HepG2 (cell line): ENCODE results near the gene ONECUT3. TPM values are rescaled to one million over a fixed set of nuclear protein-coding genes. Genes with fewer than 3 reads are reported as not detected.

Experiments
- ATAC-seq: fragments of 200-7000 bp; cut with Tn5 transposase; 3 replicates; pipeline ENCODE4 v1.9.1; 2020; ENCODE audit warnings: mild to moderate bottlenecking, moderate library complexity
- BruUV-seq: library from RNA; stranded (reverse); fragments of 400-500 nt; replicated peaks from 2 replicates; lab custom pipeline; 2021; lab: Mats Ljungman, UMichigan
- CTCF ChIA-PET: fragments of 300-600 bp; formaldehyde crosslinking; extraction: SDS; loops from one replicate; lab custom pipeline; 2021; ENCODE audit warnings: low total read pairs, inconsistent platforms, low intra/inter-chr PET ratio; lab: Yijun Ruan, JAX
- POLR2A ChIA-PET: fragments of 350-600 bp; sonication (Branson Sonifier 250); formaldehyde crosslinking; loops from one replicate; lab custom pipeline; 2020; ENCODE audit warnings: antibody characterized with exemption, inconsistent platforms; lab: Yijun Ruan, JAX
- DNase-seq: peaks from one replicate; pipeline ENCODE4 v3.0.0-alpha.2; 2015; ENCODE audit warnings: low spot score
- FAIRE-seq: peaks from 3 replicates; lab custom pipeline; 2011; peaks lifted over from hg19 to GRCh38; lab: Jason Lieb, UNC
- H2AFZ ChIP-seq: one replicate; pipeline ENCODE4 v1.6.1; 2011; ENCODE audit warnings: low read length, inconsistent platforms
- H3K27ac ChIP-seq: fragments of 300-600 bp; 3 replicates; pipeline ENCODE4 v1.8.0; 2011; ENCODE audit warnings: mixed run types, mild to moderate bottlenecking, mixed read lengths, low read length, inconsistent platforms; ENCODE audit not compliant: insufficient read depth; ENCODE audit errors: extremely low read length
- H3K27me3 ChIP-seq, 2 experiments: fragments of 200-600 bp in 1 of 2; 2 replicates in 1 of 2; 3 replicates in 1 of 2; pipeline versions ENCODE4 v1.6.0 to v1.8.0; 2011; ENCODE audit warnings: low read length in 2 of 2, mild to moderate bottlenecking in 2 of 2, moderate library complexity in 2 of 2, inconsistent platforms in 1 of 2; ENCODE audit not compliant: insufficient read depth in 2 of 2, control insufficient read depth in 1 of 2
- H3K36me3 ChIP-seq, 2 experiments: fragments of 200-600 bp in 1 of 2; replicated peaks in 1 of 2; 2 replicates in 1 of 2; 3 replicates in 1 of 2; pipeline versions ENCODE4 v1.5.1 to v1.8.0; 2011; ENCODE audit warnings: low read length in 2 of 2, inconsistent platforms in 1 of 2; ENCODE audit not compliant: insufficient read depth in 2 of 2, control insufficient read depth in 1 of 2
- H3K4me1 ChIP-seq: 2 replicates; pipeline ENCODE4 v1.5.1; 2012; ENCODE audit warnings: low read length, inconsistent platforms; ENCODE audit not compliant: insufficient read depth
- H3K4me2 ChIP-seq: 2 replicates; pipeline ENCODE4 v1.6.0; 2011; ENCODE audit warnings: low read depth, low read length, inconsistent platforms
- H3K4me3 ChIP-seq, 3 experiments: fragments of 200-600 bp in 1 of 3; sonication (generic), shearing (Covaris generic) in 1 of 3; replicated peaks in 1 of 3; 2 replicates each; pipeline ENCODE4 v1.5.1; 2011 to 2016; ENCODE audit warnings: low read length in 3 of 3, inconsistent platforms in 2 of 3, low read depth in 2 of 3, mild to moderate bottlenecking in 2 of 3, control low read depth in 1 of 3, mixed read lengths in 1 of 3; ENCODE audit not compliant: insufficient read depth in 1 of 3
- H3K79me2 ChIP-seq: one replicate; pipeline ENCODE4 v1.6.1; 2011; ENCODE audit warnings: low read length, inconsistent platforms; ENCODE audit not compliant: insufficient read depth
- H3K9ac ChIP-seq: 2 replicates; pipeline ENCODE4 v1.6.0; 2011; ENCODE audit warnings: mild to moderate bottlenecking, low read depth, low read length, inconsistent platforms; ENCODE audit not compliant: insufficient read depth
- H3K9me3 ChIP-seq: 2 replicates; pipeline ENCODE4 v1.5.1; 2012; ENCODE audit warnings: mild to moderate bottlenecking, low read length
- H4K20me1 ChIP-seq: 2 replicates; pipeline ENCODE4 v1.6.0; 2011; ENCODE audit warnings: inconsistent platforms, mild to moderate bottlenecking, low read length, moderate library complexity; ENCODE audit not compliant: insufficient read depth
- AGO2 ChIP-seq: fragments of 200-400 bp; formaldehyde crosslinking; optimal IDR thresholded peaks from 2 replicates; pipeline ENCODE3; 2017; ENCODE audit warnings: mild to moderate bottlenecking, low read depth, low read length, moderate library complexity
- ARNTL ChIP-seq: sonication (generic); formaldehyde crosslinking; IDR thresholded peaks from 2 replicates; pipeline ENCODE4 v1.4.0; 2020; ENCODE audit warnings: mild to moderate bottlenecking, missing genetic modification reagents
- CHD2 ChIP-seq: IDR thresholded peaks from 2 replicates; pipeline ENCODE4 v1.6.1; 2011; ENCODE audit warnings: low read depth, low read length, improper control_type of control experiment
- NRL ChIP-seq: sonication (generic); formaldehyde crosslinking; IDR thresholded peaks from 2 replicates; pipeline ENCODE4 v1.5.0; 2020; ENCODE audit warnings: missing genetic modification reagents, mild to moderate bottlenecking, moderate library complexity, borderline replicate concordance
- ZC3H13 ChIP-seq: sonication (generic); formaldehyde crosslinking; IDR thresholded peaks from 2 replicates; pipeline ENCODE4 v1.8.1; 2023; ENCODE audit warnings: mild to moderate bottlenecking, missing genetic modification reagents, moderate library complexity
- ZNF326 ChIP-seq: sonication (generic); formaldehyde crosslinking; IDR thresholded peaks from 2 replicates; pipeline ENCODE4 v1.4.0; 2020; ENCODE audit warnings: missing genetic modification reagents, borderline replicate concordance
- ZNF891 ChIP-seq: sonication (generic); formaldehyde crosslinking; IDR thresholded peaks from 2 replicates; pipeline ENCODE4 v1.5.0; 2020; ENCODE audit warnings: mild to moderate bottlenecking, missing genetic modification reagents
- WGBS: methylation state at CpG from one replicate; pipeline ENCODE4 v1.1.6; 2017; ENCODE audit warnings: low lambda C conversion rate; 5-methylcytosine and 5-hydroxymethylcytosine counted together
- in situ Hi-C: cut with HindIII; loops from 2 replicates; pipeline ENCODE4 v1.10.0; 2017; ENCODE audit warnings: low pct_unique_long_range_greater_than_20kb; ENCODE audit not compliant: extremely low pct_ligation_motif_present
- intact Hi-C: fragments of 100-400 bp; cut with micrococcal nuclease; formaldehyde crosslinking; loops from one replicate; pipeline ENCODE4 v1.10.0; 2022; ENCODE audit not compliant: unreplicated experiment
- polyA plus RNA-seq, 8 experiments: library from polyadenylated mRNA; depleted of rRNA in 3 of 8; stranded (reverse) in 7 of 8; unstranded in 1 of 8; fragments of >200 nt; fragmentation: Illumina TruSeq in 4 of 8; extraction: Trizol in 4 of 8; gene quantifications; 2 replicates each; pipeline versions ENCODE4 v1.2.1 to v1.2.3, GENCODE V29; 2011 to 2016; ENCODE audit warnings: low read depth in 4 of 8, missing spikeins in 1 of 8, mixed read lengths in 1 of 8; ENCODE audit not compliant: insufficient read depth in 1 of 8
- total RNA-seq, 5 experiments: library from RNA; depleted of rRNA; stranded (reverse); fragments of >200 nt; fragmentation: Illumina TruSeq; extraction: Trizol; gene quantifications; 2 replicates each; pipeline ENCODE4 v1.2.3, GENCODE V29; 2016; ENCODE audit warnings: low read depth in 1 of 5
- TF ChIP-seq, protein P1 (sequence below): sonication (generic); formaldehyde crosslinking; IDR thresholded peaks from 2 replicates; pipeline ENCODE4 v1.8.0; 2022; ENCODE audit warnings: missing genetic modification reagents, mild to moderate bottlenecking, borderline replicate concordance
- TF ChIP-seq, protein P2 (sequence below): sonication (generic); formaldehyde crosslinking; IDR thresholded peaks from 2 replicates; pipeline ENCODE4 v1.5.0; 2020; ENCODE audit warnings: mild to moderate bottlenecking, missing genetic modification reagents, borderline replicate concordance

ONECUT3 gene
- total and polyA plus RNA-seq, 2 of the 13 experiments (the other 11 are each of a cell fraction or from before 2014, with no cell fraction given): under 0.01 TPM; not detected in 1

DNA sequence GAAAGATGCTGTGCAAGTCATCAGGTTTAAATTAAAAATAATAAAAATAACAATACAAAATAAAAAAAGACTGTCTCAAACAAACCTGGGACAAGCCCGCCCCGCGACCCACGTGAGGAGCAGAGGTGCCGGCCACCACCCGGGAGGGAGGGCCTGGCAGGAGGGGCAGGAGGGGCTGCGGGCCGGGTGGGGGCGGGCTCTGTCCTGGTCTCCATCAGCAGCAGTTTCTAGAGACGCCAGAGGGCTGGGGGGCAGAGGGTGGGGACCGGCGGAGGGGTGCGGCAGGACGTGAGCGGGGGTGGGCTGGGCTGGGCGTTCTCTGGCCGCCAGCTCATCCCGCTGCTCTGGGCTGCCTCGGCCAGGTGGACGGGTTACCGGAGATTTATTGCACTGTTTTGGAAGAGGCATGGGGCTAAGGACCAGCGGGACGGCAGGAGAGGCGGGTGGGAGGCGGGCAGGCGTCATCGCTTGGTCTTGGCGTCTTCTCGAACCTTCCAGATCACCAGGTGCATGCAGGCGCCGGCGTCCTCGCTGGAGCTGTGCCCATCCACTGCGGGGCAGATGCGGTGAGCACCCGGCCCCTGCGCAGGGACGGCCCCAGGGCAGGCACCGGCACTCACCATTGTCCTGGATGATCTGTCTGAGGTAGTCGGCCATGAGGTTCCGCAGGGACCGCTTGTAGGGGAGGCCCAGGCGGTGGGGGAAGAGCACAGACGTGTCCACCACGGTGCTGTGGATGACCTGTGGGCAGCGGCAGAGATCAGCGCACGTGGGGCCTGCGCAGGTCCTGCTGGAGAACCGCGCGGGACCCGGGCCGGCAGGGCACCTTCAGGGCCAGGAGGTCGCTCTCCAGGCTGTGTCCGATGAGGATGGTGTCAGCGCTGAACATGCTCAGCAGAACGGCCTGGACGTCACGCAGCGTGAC is 62.6 kb downstream of the ONECUT3 start:
- FAIRE-seq (no peak), ATAC-seq (no peak), DNase-seq (no peak)
- Histone ChIP-seq H3K79me2 (no peaks in the 10 kb centered on the region), H3K9me3 (no peaks in the 10 kb centered on the region), H3K4me3 (no peak overlapping the region), H3K27me3 (no peaks in the 10 kb centered on the region), H3K9ac (no peak overlapping the region), H3K4me2 (no peak overlapping the region), H2AFZ (no peak overlapping the region), H3K36me3 (peaks cover 25 to 34% of the 10 kb centered on the region in 2 experiments), H3K27ac (no peak overlapping the region), H4K20me1 (no peaks in the 10 kb centered on the region), H3K4me1 (peaks cover 18% of the 10 kb centered on the region)
- CTCF ChIA-PET: no interaction called here
- in situ Hi-C loops: no loop called here
- no TSS peak for BruUV-seq
- WGBS: 96% methylated on average over 23 of the region's 61 CpGs
- intact Hi-C loops: no loop called here
- POLR2A ChIA-PET: no interaction called here
- TF ChIP-seq ZC3H13 (CRISPR knock-in tag) (no peak), AGO2 (peak; percentile 7), ARNTL (CRISPR knock-in tag) (no peak), NRL (CRISPR knock-in tag) (no peak)

DNA sequence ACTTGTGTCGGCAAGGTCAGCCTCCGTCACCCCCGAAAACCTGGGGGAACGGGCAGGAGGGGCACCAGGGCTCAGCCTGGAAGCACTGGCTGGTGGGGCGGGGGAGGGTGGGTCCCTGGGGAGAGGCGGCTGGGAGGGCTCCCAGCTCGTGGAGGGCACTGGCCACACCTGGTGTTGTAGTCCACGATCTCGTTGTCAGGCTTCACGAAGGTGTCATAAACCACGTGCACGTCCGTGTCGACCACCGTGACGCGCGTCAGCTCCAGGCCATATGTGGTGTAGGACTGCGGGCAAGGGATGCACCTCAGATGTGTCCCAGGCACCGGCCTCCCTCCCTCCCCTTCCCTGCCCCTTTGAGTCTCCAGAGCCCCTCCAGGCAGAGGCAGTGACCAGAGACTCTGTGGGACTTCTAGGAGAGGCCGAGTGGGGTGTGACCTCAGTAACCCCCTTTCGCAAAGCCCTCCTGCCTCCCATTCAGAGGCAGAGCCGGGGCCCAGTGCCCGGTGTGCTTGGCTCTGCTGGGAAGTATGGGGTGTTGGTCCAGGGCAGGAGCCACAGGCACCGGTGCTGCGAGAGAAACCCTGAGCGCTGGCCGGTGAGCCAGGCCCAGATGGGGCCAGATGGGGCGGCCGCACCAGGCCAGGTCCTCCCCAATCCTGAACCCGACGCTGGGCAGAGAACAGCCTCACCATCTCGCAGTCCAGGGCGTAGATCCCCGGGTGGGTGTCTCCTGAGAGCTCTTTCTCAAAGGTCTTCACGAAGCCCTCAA is 63.4 kb downstream of the ONECUT3 start:
- Histone ChIP-seq H3K9me3 (no peaks in the 10 kb centered on the region), H4K20me1 (no peaks in the 10 kb centered on the region), H3K4me1 (peaks cover 13% of the 10 kb centered on the region), H3K27ac (no peak overlapping the region), H3K36me3 (peaks cover 28 to 35% of the 10 kb centered on the region in 2 experiments), H3K9ac (no peak overlapping the region), H3K79me2 (no peaks in the 10 kb centered on the region), H2AFZ (no peak overlapping the region), H3K4me2 (no peak overlapping the region), H3K27me3 (no peaks in the 10 kb centered on the region), H3K4me3 (no peak overlapping the region)
- intact Hi-C loops (no loop called here), in situ Hi-C loops (no loop called here)
- FAIRE-seq (no peak), DNase-seq (no peak), ATAC-seq (no peak)
- ChIA-PET POLR2A (no interaction called here), CTCF (no interaction called here)
- BruUV-seq: no TSS peak
- WGBS: 96% methylated on average over 23 of the region's 36 CpGs
- TF ChIP-seq, protein P1, sequence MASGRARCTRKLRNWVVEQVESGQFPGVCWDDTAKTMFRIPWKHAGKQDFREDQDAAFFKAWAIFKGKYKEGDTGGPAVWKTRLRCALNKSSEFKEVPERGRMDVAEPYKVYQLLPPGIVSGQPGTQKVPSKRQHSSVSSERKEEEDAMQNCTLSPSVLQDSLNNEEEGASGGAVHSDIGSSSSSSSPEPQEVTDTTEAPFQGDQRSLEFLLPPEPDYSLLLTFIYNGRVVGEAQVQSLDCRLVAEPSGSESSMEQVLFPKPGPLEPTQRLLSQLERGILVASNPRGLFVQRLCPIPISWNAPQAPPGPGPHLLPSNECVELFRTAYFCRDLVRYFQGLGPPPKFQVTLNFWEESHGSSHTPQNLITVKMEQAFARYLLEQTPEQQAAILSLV (CRISPR knock-in tag): no peak
- TF ChIP-seq ZNF326 (CRISPR knock-in tag) (no peak), CHD2 (no peak), ZNF891 (CRISPR knock-in tag) (no peak)
- TF ChIP-seq, protein P2, sequence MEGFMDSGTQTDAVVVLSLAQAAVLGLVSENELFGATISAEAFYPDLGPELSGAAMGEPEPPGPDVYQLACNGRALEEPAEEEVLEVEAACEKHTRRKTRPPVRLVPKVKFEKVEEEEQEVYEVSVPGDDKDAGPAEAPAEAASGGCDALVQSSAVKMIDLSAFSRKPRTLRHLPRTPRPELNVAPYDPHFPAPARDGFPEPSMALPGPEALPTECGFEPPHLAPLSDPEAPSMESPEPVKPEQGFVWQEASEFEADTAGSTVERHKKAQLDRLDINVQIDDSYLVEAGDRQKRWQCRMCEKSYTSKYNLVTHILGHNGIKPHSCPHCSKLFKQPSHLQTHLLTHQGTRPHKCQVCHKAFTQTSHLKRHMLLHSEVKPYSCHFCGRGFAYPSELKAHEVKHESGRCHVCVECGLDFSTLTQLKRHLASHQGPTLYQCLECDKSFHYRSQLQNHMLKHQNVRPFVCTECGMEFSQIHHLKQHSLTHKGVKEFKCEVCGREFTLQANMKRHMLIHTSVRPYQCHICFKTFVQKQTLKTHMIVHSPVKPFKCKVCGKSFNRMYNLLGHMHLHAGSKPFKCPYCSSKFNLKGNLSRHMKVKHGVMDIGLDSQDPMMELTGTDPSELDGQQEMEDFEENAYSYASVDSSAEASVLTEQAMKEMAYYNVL (CRISPR knock-in tag): no peak
